RPMI8226 (cell line): ENCODE results near the gene PLAGL2.
"Not testable (repeated sequence)": the region's sequence is repeated elsewhere in the genome, so short reads cannot be mapped to it uniquely, and the experiment has no call there.

Source experiments
- DNase-seq: peaks from one replicate; pipeline ENCODE4 v3.0.0-alpha.2; 2015

Gene PLAGL2

GRCh38 chr20:32203356-32204204 lies 4.0 kb downstream of the PLAGL2 start:
- no peak for DNase-seq

- DNase-seq = no peak
Measured at GRCh38 chr20:32201977-32202363, 5.6 kb downstream of the PLAGL2 start.

GRCh38 chr20:32201296-32201976 lies 6.1 kb downstream of the PLAGL2 start:
- no peak for DNase-seq

- DNase-seq = no peak
Measured at GRCh38 chr20:32199006-32199405, 8.5 kb downstream of the PLAGL2 start.

DNA sequence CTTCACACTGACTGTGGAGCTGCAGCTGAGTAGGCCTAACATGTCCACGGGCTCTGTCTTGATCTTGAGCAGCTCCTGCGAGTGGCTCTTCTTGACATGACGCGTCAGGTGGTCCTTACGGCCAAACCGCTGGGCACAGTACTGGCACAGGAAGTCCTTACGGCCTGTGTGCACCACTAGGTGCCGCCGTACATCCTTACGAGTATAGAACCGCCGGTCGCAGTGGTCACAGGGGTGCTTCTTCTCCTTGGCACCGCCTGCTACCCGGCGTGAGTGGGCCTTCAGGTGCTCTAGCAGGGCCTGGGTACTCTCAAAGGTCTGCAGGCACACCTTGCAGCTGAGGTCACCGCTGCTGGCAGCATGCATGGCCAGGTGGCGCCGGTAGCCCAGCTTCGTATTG lies 10.4 kb downstream of the PLAGL2 start:
- DNase-seq = not testable (repeated sequence)

- not testable (repeated sequence) for DNase-seq
Measured at GRCh38 chr20:32196613-32197012, 10.9 kb downstream of the PLAGL2 start.

DNA sequence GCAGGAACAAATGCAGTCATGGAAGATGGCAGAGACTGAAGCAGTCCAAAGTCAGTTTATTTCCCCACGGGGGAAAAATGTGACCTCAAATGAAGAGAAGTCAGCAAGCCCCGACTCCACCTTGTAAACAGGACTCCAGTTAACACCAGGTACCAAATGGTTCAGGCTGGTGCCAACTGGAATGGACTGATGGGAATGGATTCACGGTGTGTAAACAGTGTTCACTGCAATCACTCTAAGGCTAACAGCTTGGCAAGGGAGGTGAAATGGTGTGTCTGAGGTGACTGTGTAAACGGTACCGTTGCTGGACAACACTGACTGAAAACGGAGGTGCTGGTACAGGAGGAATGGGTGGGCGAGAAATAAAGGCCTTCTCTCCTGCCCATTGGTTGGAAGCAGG lies 12.0 kb downstream of the PLAGL2 start:
- no peak for DNase-seq

DNA sequence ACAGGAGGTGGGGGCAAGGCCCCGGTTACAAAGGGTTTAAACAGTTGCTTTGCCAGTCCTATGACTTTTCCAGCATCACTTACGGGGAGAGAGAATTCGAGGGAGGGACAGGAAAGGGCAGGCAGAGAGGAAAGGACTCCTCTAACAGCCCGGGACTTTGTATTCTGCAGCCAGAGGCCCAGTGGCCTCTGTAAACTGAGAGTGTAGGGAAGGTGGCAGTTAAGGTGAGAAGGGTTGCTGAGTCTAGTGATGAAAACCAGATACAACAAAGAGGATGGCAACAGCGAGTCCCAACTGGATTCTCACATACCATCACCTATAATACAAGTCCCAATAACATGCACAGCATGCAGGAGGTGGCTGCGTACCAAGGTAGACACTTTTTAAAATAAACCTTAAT lies 13.5 kb downstream of the PLAGL2 start:
- no peak for DNase-seq

- not testable (repeated sequence) for DNase-seq
Measured at GRCh38 chr20:32193336-32193735, 14.2 kb downstream of the PLAGL2 start.

DNA sequence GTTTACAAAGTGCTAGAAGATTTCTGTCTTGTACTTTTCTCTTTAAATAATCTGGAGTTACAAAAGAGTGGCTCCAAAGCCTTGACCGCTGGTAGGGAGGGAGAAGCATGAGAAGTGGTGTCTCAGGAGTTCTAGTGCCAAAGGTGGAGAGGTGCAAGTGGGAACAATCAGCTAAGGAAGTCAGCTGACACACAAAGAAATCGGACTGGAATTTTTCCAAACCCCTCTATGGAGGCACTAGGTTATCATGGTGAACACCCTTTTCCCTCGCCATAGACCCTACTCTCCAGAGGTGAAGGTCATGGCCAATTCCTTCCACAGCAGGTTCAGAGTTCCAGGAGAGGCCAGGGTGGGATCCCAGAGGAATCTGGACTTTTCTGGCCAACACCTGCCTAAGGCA lies 14.8 kb downstream of the PLAGL2 start:
- no peak for DNase-seq

DNA sequence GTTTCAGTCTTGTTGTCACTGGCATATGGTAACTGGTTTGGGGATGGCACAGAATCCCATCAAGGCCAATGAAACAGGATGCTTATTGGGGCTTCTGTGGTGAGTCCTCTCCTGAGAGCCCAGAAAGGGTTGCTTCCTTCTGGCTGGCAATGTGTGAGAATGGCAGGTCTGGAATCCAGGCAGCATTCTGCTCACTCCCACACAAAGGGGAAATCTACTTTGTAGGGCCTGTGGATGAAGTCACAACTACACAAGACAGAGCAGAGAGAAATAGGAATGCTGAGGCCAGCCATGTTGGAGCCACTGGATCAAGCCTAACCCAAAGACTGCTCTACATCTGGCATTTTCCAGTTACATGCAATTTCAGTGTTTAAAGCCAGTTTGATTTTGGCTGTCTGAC lies 15.7 kb downstream of the PLAGL2 start:
- DNase-seq = no peak

DNA sequence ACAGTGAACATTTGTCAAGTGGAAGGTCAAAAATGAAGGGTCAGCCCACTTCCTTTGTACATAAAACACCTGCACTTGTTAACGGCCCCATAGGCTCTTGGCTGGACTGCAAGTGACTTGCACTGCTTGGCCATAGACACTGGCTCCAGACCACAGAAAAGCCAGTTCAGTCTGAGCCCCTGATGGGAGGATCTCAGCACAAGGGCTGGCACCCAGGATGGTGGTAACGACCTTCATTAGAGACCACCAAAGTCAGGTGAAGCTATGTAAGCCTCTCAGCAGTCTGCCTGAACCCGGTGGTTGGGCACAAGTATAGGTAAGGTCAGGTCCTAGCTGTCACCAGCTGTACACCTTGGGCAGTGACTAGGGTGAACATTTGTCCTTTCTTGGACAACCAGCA lies 16.1 kb downstream of the PLAGL2 start:
- DNase-seq = no peak

DNA sequence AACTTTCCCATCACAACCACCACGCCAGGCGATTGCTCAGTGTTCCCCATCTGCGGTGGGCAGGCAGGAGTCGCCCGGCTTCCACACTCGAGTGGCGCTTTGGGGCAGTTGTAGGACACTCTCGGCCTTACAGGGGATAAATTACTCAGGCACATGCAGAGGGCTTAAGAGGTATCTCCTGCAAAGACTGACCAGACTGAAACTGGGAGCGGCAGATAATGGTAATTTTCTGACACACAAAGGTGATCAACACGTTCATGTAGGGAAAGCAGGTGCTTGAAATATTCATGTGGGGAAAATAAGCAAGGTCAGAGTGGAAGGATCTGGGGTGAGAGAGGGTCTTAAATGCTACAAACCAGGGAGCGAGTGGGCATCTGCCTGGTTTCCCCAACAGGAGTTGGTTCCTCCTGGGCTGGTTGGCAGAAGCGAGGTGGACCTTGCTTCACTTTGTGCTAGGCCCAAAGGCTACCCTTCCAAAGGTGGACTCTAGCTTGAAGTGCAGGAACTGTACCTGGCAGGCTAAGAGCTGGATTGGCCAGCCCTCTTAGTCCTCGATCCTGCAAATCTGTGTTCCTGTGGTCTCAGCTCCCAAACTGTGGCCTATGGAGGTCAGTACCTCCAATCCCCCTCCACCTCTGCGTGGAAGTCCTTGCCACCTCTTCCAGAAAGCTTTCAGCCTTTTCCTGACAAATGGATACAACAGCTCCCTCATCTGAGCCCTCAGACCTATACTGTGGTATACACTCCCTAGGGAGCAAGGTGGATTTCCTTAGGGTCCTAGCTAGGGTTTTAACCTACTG lies 16.7 kb downstream of the PLAGL2 start:
- no peak for DNase-seq

GRCh38 chr20:32189691-32190615 lies 17.6 kb downstream of the PLAGL2 start:
- no peak for DNase-seq

DNA sequence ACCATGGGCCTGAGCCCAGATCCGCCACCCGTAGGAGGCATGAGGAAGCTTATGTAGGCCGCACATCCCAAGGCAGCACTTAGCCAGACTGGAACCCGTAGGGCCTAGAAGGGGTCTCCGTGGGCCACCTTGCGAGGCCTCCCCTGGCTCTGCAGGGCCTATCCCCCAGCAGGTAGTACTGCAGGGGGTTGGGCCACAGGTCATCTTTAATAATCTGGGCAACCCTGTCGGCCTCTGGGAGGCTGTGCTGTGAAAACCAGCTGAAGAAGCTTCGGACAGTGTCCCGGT lies 18.5 kb downstream of the PLAGL2 start:
- DNase-seq = no peak

DNA sequence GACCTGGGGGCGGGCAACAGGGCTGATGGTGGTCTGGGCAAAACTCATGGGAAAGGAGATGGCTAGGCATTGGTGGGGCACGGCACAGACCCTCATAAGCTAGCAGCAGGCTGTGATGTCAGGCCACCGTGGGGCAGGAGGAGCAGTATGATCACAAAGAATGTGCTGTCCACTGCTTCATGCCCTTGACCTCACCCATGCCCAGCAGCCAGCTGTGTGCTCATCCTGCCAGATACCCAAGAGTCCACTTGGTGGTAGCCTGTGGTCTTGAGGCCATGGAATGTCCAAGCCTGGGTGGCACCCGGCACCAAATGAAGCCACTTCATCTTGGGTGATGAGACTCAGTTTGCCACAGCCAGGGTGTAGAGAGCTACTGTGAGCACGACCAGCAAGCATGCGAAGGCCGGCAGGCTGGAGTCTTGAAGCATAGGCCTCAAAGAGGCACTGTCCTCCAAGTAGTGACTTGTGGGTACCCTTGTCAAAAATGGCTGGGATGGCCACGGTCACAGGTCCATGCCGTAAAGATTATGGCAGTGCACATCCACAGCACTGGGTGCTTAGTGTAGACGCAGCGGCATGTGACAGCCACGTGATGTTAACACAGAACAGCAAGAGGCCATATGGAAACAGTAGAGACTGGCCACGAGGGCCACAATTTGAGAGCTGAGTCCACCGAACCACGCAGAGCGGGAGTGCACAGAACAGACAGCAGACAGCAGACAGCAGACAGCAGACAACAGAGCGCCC lies 19.0 kb downstream of the PLAGL2 start:
- DNase-seq = no peak

GRCh38 chr20:32186506-32186905 lies 21.0 kb downstream of the PLAGL2 start:
- no peak for DNase-seq

DNA sequence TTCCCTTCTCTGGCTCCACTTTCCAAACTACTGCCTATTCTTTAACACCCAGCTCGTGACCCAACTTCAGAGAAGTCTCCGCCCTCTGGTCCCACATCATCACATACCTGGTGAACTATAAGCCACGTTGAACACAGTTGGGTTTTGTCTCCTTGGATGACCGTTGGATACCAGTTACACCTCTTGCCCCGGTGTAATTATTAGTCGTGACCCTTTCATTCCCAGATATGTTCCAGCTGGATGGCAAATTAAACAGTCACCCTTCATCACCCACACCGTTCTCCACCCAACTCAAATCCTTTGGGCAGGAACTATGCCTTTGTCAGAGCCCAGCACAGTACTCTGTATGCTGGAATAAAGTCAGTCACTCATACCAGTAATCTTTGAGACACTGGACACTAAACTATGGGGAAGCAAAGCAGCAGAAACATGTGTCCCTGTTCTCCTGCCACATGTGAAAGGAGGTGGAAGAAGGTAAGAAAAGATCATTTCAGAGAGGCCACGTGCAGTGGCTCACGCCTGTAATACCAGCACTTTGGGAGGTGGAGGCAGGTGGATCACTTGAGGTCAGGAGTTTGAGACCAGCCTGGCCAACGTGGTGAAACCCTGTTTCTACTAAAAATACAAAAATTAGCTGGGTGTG lies 22.5 kb downstream of the PLAGL2 start:
- no peak for DNase-seq

GRCh38 chr20:32183947-32184635 lies 23.5 kb downstream of the PLAGL2 start:
- DNase-seq = no peak

DNA sequence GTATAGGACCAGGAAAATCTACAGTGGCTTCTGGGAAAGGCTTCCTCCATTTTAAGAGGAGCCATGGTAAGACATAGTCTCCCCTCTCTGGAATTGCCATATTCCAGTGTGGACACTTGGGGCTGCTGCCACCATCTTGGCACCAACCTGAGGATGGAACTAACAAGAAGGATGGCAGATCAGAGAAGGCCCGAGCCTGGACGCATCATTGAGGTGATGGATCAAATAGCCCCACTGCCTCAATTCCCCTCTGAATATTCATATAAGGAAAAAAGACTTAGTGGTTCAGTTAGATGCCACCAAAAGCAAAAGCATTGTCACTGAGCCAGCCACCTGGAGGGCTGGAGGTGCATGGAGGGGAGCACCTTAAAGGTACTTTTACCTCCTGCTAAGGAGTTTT lies 25.9 kb downstream of the PLAGL2 start:
- DNase-seq = no peak

- DNase-seq = no peak
Measured at GRCh38 chr20:32179934-32180333, 27.6 kb downstream of the PLAGL2 start.
